Measurements from ENCODE around the gene RBBP9.
A peak's percentile ranks its signal among the peaks of the same experiment; 100 is the strongest.

Gene RBBP9

GRCh38 chr20:18456600-18456999 lies 40.4 kb downstream of the RBBP9 start:
- DNase-seq (ENCODE audit: low read depth) = no peak
- TF ChIP-seq CTCF (conservative IDR thresholded peaks at IDR 0.05; ENCODE audit: control insufficient read depth, insufficient read depth, low read depth, low read length) = no peak
- H3K4me3 ChIP-seq (ENCODE audit: control insufficient read depth, low read depth, low read length) = no peak overlapping the region

GRCh38 chr20:18443886-18444285 lies 53.1 kb downstream of the RBBP9 start:
- TF ChIP-seq CTCF (conservative IDR thresholded peaks at IDR 0.05; ENCODE audit: control insufficient read depth, insufficient read depth, low read depth, low read length) = no peak
- no peak overlapping the region for H3K4me3 ChIP-seq (ENCODE audit: control insufficient read depth, low read depth, low read length)
- DNase-seq (ENCODE audit: low read depth) = peak; percentile 8

GRCh38 chr20:18440403-18440802 lies 56.6 kb downstream of the RBBP9 start:
- no peak overlapping the region for H3K4me3 ChIP-seq (ENCODE audit: control insufficient read depth, low read depth, low read length)
- DNase-seq (ENCODE audit: low read depth) = no peak

GRCh38 chr20:18436847-18437246 lies 60.2 kb downstream of the RBBP9 start:
- DNase-seq (ENCODE audit: low read depth) = no peak
- no peak for TF ChIP-seq CTCF (conservative IDR thresholded peaks at IDR 0.05; ENCODE audit: control insufficient read depth, insufficient read depth, low read depth, low read length)
- no peak overlapping the region for H3K4me3 ChIP-seq (ENCODE audit: control insufficient read depth, low read depth, low read length)

More at GRCh38 chr20:18440403-18440802, 56.6 kb downstream of the RBBP9 start:
- no peak for TF ChIP-seq CTCF (conservative IDR thresholded peaks at IDR 0.05; ENCODE audit: control insufficient read depth, insufficient read depth, low read depth, low read length)
